Measurements from ENCODE around the gene KSR2.

KSR2 gene

GRCh38 chr12:117825827-117826226 lies 143.0 kb downstream of the KSR2 start:
- Histone ChIP-seq H3K27ac (ENCODE audit: extremely low read depth, low read depth, low read length) (no peak overlapping the region), H3K9me3 (ENCODE audit: control insufficient read depth, insufficient read depth, low read depth, low read length) (no peaks in the 10 kb centered on the region), H3K4me1 (ENCODE audit: control insufficient read depth, insufficient read depth, low read length) (no peaks in the 10 kb centered on the region), H3K4me3 (ENCODE audit: low read depth, low read length) (no peak overlapping the region), H3K36me3 (ENCODE audit: control insufficient read depth in 2 of 2, insufficient read depth in 1 of 2, low read length in 2 of 2) (no peaks in the 10 kb centered on the region)
- CTCF ChIA-PET: interaction anchor here (0.7 to 1.8 kb wide), 3 partner anchors 24 to 589 kb away, joined by 3 to 6 read pairs (median 4); no protein-coding TSS in a partner anchor
- POLR2A ChIA-PET: no interaction called here
- peak; percentile 59 for TF ChIP-seq ZFHX2 (tag by site-specific recombination; conservative IDR thresholded peaks at IDR 0.05)
- TF ChIP-seq EGR2 (tag by site-specific recombination; IDR thresholded peaks at IDR 0.05; ENCODE audit: low read depth): peak; percentile 80
- 0 out of 2 replicates have a peak, but pooled peaks have one; percentile 17 for TF ChIP-seq ZNF366 (tag by site-specific recombination; conservative IDR thresholded peaks at IDR 0.05)
- TF ChIP-seq ZBTB21 (tag by site-specific recombination; IDR thresholded peaks at IDR 0.05): no peak

GRCh38 chr12:117821480-117822175 lies 147.2 kb downstream of the KSR2 start:
- Histone ChIP-seq H3K27ac (ENCODE audit: extremely low read depth, low read depth, low read length) (no peak overlapping the region), H3K36me3 (ENCODE audit: control insufficient read depth in 2 of 2, insufficient read depth in 1 of 2, low read length in 2 of 2) (no peaks in the 10 kb centered on the region), H3K9me3 (ENCODE audit: control insufficient read depth, insufficient read depth, low read depth, low read length) (no peaks in the 10 kb centered on the region), H3K4me3 (ENCODE audit: low read depth, low read length) (no peak overlapping the region), H3K4me1 (ENCODE audit: control insufficient read depth, insufficient read depth, low read length) (no peaks in the 10 kb centered on the region)
- TF ChIP-seq GLIS2 (tag by site-specific recombination; IDR thresholded peaks at IDR 0.05): no peak
- no peak for TF ChIP-seq ZNF600 (tag by site-specific recombination; IDR thresholded peaks at IDR 0.05)
- TF ChIP-seq ZNF354C (tag by site-specific recombination; IDR thresholded peaks at IDR 0.05; ENCODE audit: borderline replicate concordance, low read depth): no peak
- no peak for TF ChIP-seq FEZF1 (tag by site-specific recombination; IDR thresholded peaks at IDR 0.05)
- no peak for TF ChIP-seq EGR2 (tag by site-specific recombination; IDR thresholded peaks at IDR 0.05; ENCODE audit: low read depth)
- no peak for TF ChIP-seq ZNF211 (tag by site-specific recombination; IDR thresholded peaks at IDR 0.05; ENCODE audit: low read depth)
- TF ChIP-seq ZNF624 (tag by site-specific recombination; IDR thresholded peaks at IDR 0.05): no peak
- no peak for TF ChIP-seq ZNF670 (tag by site-specific recombination; IDR thresholded peaks at IDR 0.05; ENCODE audit: low read depth)
- no peak for TF ChIP-seq ZFHX2 (tag by site-specific recombination; conservative IDR thresholded peaks at IDR 0.05)
- no peak for TF ChIP-seq ZNF140 (tag by site-specific recombination; IDR thresholded peaks at IDR 0.05)
- no peak for TF ChIP-seq ZNF473 (tag by site-specific recombination; IDR thresholded peaks at IDR 0.05)
- TF ChIP-seq HOXA7 (CRISPR knock-in tag; IDR thresholded peaks at IDR 0.05; ENCODE audit: borderline replicate concordance): no peak
- TF ChIP-seq ZNF692 (tag by site-specific recombination; IDR thresholded peaks at IDR 0.05): no peak
- ChIA-PET CTCF (interaction anchor here (0.7 kb wide), 1 partner anchor 103 kb away, joined by 3 read pairs; no protein-coding TSS in a partner anchor), POLR2A (no interaction called here)

- no peak overlapping the region for H3K4me3 ChIP-seq (ENCODE audit: low read depth, low read length)
- H3K27ac ChIP-seq (ENCODE audit: extremely low read depth, low read depth, low read length): no peak overlapping the region
- TF ChIP-seq ZNF660 (tag by site-specific recombination; IDR thresholded peaks at IDR 0.05) (no peak), ZNF610 (tag by site-specific recombination; IDR thresholded peaks at IDR 0.05; ENCODE audit: borderline replicate concordance) (no peak), ZSCAN16 (tag by site-specific recombination; IDR thresholded peaks at IDR 0.05) (no peak), ZFP3 (tag by site-specific recombination; IDR thresholded peaks at IDR 0.05; ENCODE audit: low read depth) (no peak), ZNF23 (tag by site-specific recombination; IDR thresholded peaks at IDR 0.05; ENCODE audit: borderline replicate concordance) (no peak), WT1 (tag by site-specific recombination; IDR thresholded peaks at IDR 0.05) (no peak), ZNF521 (tag by site-specific recombination; IDR thresholded peaks at IDR 0.05) (no peak), HIC1 (tag by site-specific recombination; IDR thresholded peaks at IDR 0.05) (no peak), HOXA7 (CRISPR knock-in tag; IDR thresholded peaks at IDR 0.05; ENCODE audit: borderline replicate concordance) (no peak), ZBTB20 (tag by site-specific recombination; IDR thresholded peaks at IDR 0.05) (no peak), ZNF433 (tag by site-specific recombination; IDR thresholded peaks at IDR 0.05; ENCODE audit: low read depth) (no peak), KLF1 (tag by site-specific recombination; IDR thresholded peaks at IDR 0.05) (no peak), KLF9 (tag by site-specific recombination; IDR thresholded peaks at IDR 0.05; ENCODE audit: low read depth) (no peak)
- no peaks in the 10 kb centered on the region for H3K36me3 ChIP-seq (ENCODE audit: control insufficient read depth in 2 of 2, insufficient read depth in 1 of 2, low read length in 2 of 2)
- H3K4me1 ChIP-seq (ENCODE audit: control insufficient read depth, insufficient read depth, low read length): no peaks in the 10 kb centered on the region
- ChIA-PET POLR2A (no interaction called here), CTCF (interaction anchor here (1.6 kb wide), 1 partner anchor 17 kb away, joined by 5 read pairs; no protein-coding TSS in a partner anchor)
- H3K9me3 ChIP-seq (ENCODE audit: control insufficient read depth, insufficient read depth, low read depth, low read length): no peaks in the 10 kb centered on the region
These were observed 148.4 kb downstream of the KSR2 start for GRCh38 chr12:117820216-117820907.

All from HEK293 (cell line).